GM18505 (cell line): ENCODE data around the gene LRRC59.

ENCODE experiments used
- ATAC-seq: cut with Tn5 transposase; IDR thresholded peaks from one replicate; pipeline ENCODE4 v1.9.1; 2021; ENCODE audit not compliant: unreplicated experiment
- POLR2A ChIP-seq: IDR thresholded peaks from 4 replicates; pipeline ENCODE4 v1.6.1; 2011; ENCODE audit warnings: borderline replicate concordance; ENCODE audit not compliant: insufficient read depth, insufficient read length; ENCODE audit errors: extremely low read depth

The LRRC59 gene

GRCh38 chr17:50386510-50386909, 10.8 kb downstream of the LRRC59 start:
- TF ChIP-seq POLR2A: no peak
- no peak for ATAC-seq

- ATAC-seq: no peak
- TF ChIP-seq POLR2A: no peak
Observed at GRCh38 chr17:50382931-50383330, 14.4 kb downstream of the LRRC59 start.

- TF ChIP-seq POLR2A: no peak
- ATAC-seq: no peak
Observed at GRCh38 chr17:50381920-50382319, 15.4 kb downstream of the LRRC59 start.

- no peak for ATAC-seq
- TF ChIP-seq POLR2A: no peak
Observed at GRCh38 chr17:50381260-50381815, 16.0 kb downstream of the LRRC59 start.

GRCh38 chr17:50380369-50381259, 16.7 kb downstream of the LRRC59 start:
- TF ChIP-seq POLR2A: no peak
- ATAC-seq: no peak

- peak; percentile 18 for TF ChIP-seq POLR2A
- ATAC-seq: no peak
Observed at GRCh38 chr17:50379351-50380132, 17.8 kb downstream of the LRRC59 start.

GRCh38 chr17:50375858-50376538, 21.3 kb downstream of the LRRC59 start:
- TF ChIP-seq POLR2A: no peak
- ATAC-seq: no peak

GRCh38 chr17:50373705-50374104, 23.6 kb downstream of the LRRC59 start:
- ATAC-seq: no peak
- TF ChIP-seq POLR2A: no peak

GRCh38 chr17:50372758-50373556, 24.4 kb downstream of the LRRC59 start, which contains the start of the genes EME1 and MRPL27:
Gene EME1 (plus strand): TSS chr17:50373229. CDS start chr17:50375209, 1,980 bp downstream.
Gene MRPL27 (minus strand): TSS chr17:50373184. CDS start chr17:50373170, 14 bp downstream.
- peak; percentile 97 for TF ChIP-seq POLR2A
- ATAC-seq: peak; percentile 73

GRCh38 chr17:50372222-50372757, 25.0 kb downstream of the LRRC59 start:
- no peak for TF ChIP-seq POLR2A
- no peak for ATAC-seq

- no peak for ATAC-seq
- no peak for TF ChIP-seq POLR2A
Observed at GRCh38 chr17:50371526-50371925, 25.8 kb downstream of the LRRC59 start.

- no peak for ATAC-seq
Observed at GRCh38 chr17:50370052-50370451, 27.3 kb downstream of the LRRC59 start.

More at GRCh38 chr17:50370052-50370451, 27.3 kb downstream of the LRRC59 start:
- no peak for TF ChIP-seq POLR2A
